ENCODE results near the gene SOX6. TPM values are rescaled to one million over a fixed set of nuclear protein-coding genes. Genes with fewer than 3 reads are reported as not detected.

Gene SOX6
- total RNA-seq, 1 donor from 2014 or later = 7.6 TPM

- Mint-ChIP-seq H3K27ac (no peak overlapping the region), H3K9me3 (no peaks in the 10 kb centered on the region), H3K4me1 (peaks cover 18% of the 10 kb centered on the region), H3K36me3 (peaks cover 9% of the 10 kb centered on the region), H3K4me3 (no peak overlapping the region), H3K27me3 (ENCODE audit: insufficient read depth, low read depth) (no peaks in the 10 kb centered on the region)
- H3F3A ChIP-seq (ENCODE audit: low read depth) = peaks cover 4% of the 10 kb centered on the region
- no peak overlapping the region for H3K4me3 ChIP-seq
- peak overlapping the region; percentile 17 for H3K4me2 ChIP-seq
- H3K27ac ChIP-seq = no peak overlapping the region
- no peak overlapping the region for H3K9ac ChIP-seq
- peaks cover 14% of the 10 kb centered on the region for H3K4me1 ChIP-seq
- no peaks in the 10 kb centered on the region for H3K36me3 ChIP-seq
- H2AFZ ChIP-seq (replicated peaks) = no peak overlapping the region
- H3K9me3 ChIP-seq (ENCODE audit: low read depth) = no peaks in the 10 kb centered on the region
- H4K20me1 ChIP-seq (ENCODE audit: low read depth) = no peaks in the 10 kb centered on the region
- no peaks in the 10 kb centered on the region for H3K27me3 ChIP-seq
- no peak for TF ChIP-seq EZH2 (IDR thresholded peaks at IDR 0.05)
- TF ChIP-seq EZH2phosphoT487 (IDR thresholded peaks at IDR 0.05) = no peak
- TF ChIP-seq, protein P1, sequence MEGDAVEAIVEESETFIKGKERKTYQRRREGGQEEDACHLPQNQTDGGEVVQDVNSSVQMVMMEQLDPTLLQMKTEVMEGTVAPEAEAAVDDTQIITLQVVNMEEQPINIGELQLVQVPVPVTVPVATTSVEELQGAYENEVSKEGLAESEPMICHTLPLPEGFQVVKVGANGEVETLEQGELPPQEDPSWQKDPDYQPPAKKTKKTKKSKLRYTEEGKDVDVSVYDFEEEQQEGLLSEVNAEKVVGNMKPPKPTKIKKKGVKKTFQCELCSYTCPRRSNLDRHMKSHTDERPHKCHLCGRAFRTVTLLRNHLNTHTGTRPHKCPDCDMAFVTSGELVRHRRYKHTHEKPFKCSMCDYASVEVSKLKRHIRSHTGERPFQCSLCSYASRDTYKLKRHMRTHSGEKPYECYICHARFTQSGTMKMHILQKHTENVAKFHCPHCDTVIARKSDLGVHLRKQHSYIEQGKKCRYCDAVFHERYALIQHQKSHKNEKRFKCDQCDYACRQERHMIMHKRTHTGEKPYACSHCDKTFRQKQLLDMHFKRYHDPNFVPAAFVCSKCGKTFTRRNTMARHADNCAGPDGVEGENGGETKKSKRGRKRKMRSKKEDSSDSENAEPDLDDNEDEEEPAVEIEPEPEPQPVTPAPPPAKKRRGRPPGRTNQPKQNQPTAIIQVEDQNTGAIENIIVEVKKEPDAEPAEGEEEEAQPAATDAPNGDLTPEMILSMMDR (IDR thresholded peaks at IDR 0.05) = no peak
- no peaks in the 10 kb centered on the region for H3K79me2 ChIP-seq (ENCODE audit: low read depth)
- DNase-seq (ENCODE audit: low spot score) = peak; percentile 62
Observed at GRCh38 chr11:16001899-16002426, 354.4 kb downstream of the SOX6 start.

DNA sequence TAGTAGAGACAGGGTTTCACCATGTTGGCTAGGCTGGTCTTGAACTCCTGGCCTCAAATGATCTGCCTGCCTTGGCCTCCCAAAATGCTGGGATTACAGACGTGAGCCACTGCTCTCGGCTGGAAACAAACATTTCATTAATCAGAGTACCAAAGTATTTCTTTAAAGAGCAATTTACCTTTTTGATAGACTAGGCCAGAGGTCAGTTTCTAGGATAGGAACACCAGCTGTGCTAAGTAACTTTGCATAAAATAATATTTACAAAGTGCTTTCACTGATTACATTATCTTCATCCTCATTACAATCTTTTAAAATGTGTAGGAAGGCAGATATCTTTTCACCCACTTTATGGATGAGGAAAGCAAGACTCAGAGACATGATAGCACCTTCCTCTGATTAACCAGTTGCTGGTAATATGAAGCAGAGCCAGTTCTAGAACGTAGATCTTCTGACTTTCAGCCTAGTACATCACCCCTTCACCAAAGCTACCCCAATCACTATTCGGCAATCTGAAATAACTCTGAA lies 355.2 kb downstream of the SOX6 start:
- H3K9me3 Mint-ChIP-seq = no peaks in the 10 kb centered on the region
- peaks cover 8% of the 10 kb centered on the region for H3K36me3 Mint-ChIP-seq
- H3K36me3 ChIP-seq = no peaks in the 10 kb centered on the region
- no peaks in the 10 kb centered on the region for H3K79me2 ChIP-seq (ENCODE audit: low read depth)
- no peaks in the 10 kb centered on the region for H3K27me3 Mint-ChIP-seq (ENCODE audit: insufficient read depth, low read depth)
- no peak for DNase-seq (ENCODE audit: low spot score)
- peaks cover 14% of the 10 kb centered on the region for H3K4me1 ChIP-seq
- H3K27ac ChIP-seq = no peak overlapping the region
- peak overlapping the region; percentile 17 for H3K4me2 ChIP-seq
- no peak overlapping the region for H3K4me3 Mint-ChIP-seq
- no peak for TF ChIP-seq EZH2 (IDR thresholded peaks at IDR 0.05)
- no peak overlapping the region for H3K27ac Mint-ChIP-seq
- peaks cover 4% of the 10 kb centered on the region for H3F3A ChIP-seq (ENCODE audit: low read depth)
- H3K9me3 ChIP-seq (ENCODE audit: low read depth) = no peaks in the 10 kb centered on the region
- H2AFZ ChIP-seq (replicated peaks) = no peak overlapping the region
- peaks cover 7% of the 10 kb centered on the region for H3K27me3 ChIP-seq
- H4K20me1 ChIP-seq (ENCODE audit: low read depth) = no peaks in the 10 kb centered on the region
- H3K4me1 Mint-ChIP-seq = peaks cover 18% of the 10 kb centered on the region
- no peak overlapping the region for H3K9ac ChIP-seq
- no peak overlapping the region for H3K4me3 ChIP-seq

- DNase-seq (ENCODE audit: low spot score) = no peak
- Histone ChIP-seq H3K27me3 (peaks cover 18% of the 10 kb centered on the region), H3K4me3 (no peak overlapping the region), H3K9me3 (ENCODE audit: low read depth) (no peaks in the 10 kb centered on the region), H3K79me2 (ENCODE audit: low read depth) (no peaks in the 10 kb centered on the region), H3K4me2 (no peak overlapping the region), H4K20me1 (ENCODE audit: low read depth) (no peaks in the 10 kb centered on the region), H2AFZ (replicated peaks) (no peak overlapping the region), H3K27ac (no peak overlapping the region), H3K36me3 (no peaks in the 10 kb centered on the region), H3K4me1 (peaks cover 14% of the 10 kb centered on the region), H3K9ac (no peak overlapping the region), H3F3A (ENCODE audit: low read depth) (peaks cover 4% of the 10 kb centered on the region)
- Mint-ChIP-seq H3K36me3 (peaks cover 5% of the 10 kb centered on the region), H3K9me3 (no peaks in the 10 kb centered on the region), H3K27me3 (ENCODE audit: insufficient read depth, low read depth) (no peaks in the 10 kb centered on the region), H3K4me3 (no peak overlapping the region), H3K27ac (no peak overlapping the region), H3K4me1 (peaks cover 18% of the 10 kb centered on the region)
- TF ChIP-seq EZH2phosphoT487 (IDR thresholded peaks at IDR 0.05) (no peak), EZH2 (IDR thresholded peaks at IDR 0.05) (no peak)
- TF ChIP-seq, protein P1 (IDR thresholded peaks at IDR 0.05) = no peak
Observed at GRCh38 chr11:16000065-16000464, 356.3 kb downstream of the SOX6 start.

DNA sequence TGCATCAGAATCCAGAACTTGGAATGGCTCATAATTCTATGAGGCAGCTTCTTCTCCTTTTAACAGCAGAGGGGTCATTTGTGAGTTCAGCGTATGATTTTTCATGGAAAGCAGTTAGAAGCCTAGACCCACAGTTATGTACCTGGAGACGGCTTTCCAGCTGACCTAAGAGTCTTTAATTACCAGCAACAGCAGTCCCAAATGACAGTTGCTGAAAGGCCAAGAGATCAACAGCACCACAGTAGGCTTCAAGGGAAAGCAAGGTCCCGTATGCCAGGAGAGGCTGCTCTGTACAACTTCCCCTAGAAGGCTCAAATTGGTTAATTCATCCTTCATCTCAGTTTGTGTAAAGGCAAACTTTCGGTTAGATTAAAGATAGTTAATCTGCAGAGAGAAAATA lies 363.0 kb downstream of the SOX6 start:
- no peaks in the 10 kb centered on the region for H3K27me3 Mint-ChIP-seq (ENCODE audit: insufficient read depth, low read depth)
- H3K4me1 Mint-ChIP-seq = peaks cover 9% of the 10 kb centered on the region
- TF ChIP-seq EZH2 (IDR thresholded peaks at IDR 0.05) = no peak
- no peaks in the 10 kb centered on the region for H3F3A ChIP-seq (ENCODE audit: low read depth)
- H3K27ac ChIP-seq = no peak overlapping the region
- H3K9ac ChIP-seq = no peak overlapping the region
- no peaks in the 10 kb centered on the region for H4K20me1 ChIP-seq (ENCODE audit: low read depth)
- H3K27ac Mint-ChIP-seq = peak overlapping the region; percentile 19
- peak; percentile 21 for DNase-seq (ENCODE audit: low spot score)
- no peak overlapping the region for H2AFZ ChIP-seq (replicated peaks)
- no peaks in the 10 kb centered on the region for H3K36me3 ChIP-seq
- peaks cover 5% of the 10 kb centered on the region for H3K4me1 ChIP-seq
- peaks cover 2% of the 10 kb centered on the region for H3K36me3 Mint-ChIP-seq
- no peak overlapping the region for H3K4me3 Mint-ChIP-seq
- no peaks in the 10 kb centered on the region for H3K9me3 Mint-ChIP-seq
- H3K4me3 ChIP-seq = no peak overlapping the region
- no peaks in the 10 kb centered on the region for H3K9me3 ChIP-seq (ENCODE audit: low read depth)
- H3K27me3 ChIP-seq = peaks cover 68% of the 10 kb centered on the region
- H3K4me2 ChIP-seq = no peak overlapping the region
- H3K79me2 ChIP-seq (ENCODE audit: low read depth) = no peaks in the 10 kb centered on the region
